C1 segment of cervical spinal cord (tissue), 14 donors: Measurements from ENCODE around the gene CSPG4.
"Not testable (repeated sequence)": the region's sequence is repeated elsewhere in the genome, so short reads cannot be mapped to it uniquely, and the experiment has no call there.

ENCODE experiments used
- DNase-seq, 14 donors: peaks; one replicate each; lab custom pipeline; 2025; lab: John Stamatoyannopoulos, UW

The CSPG4 gene

GRCh38 chr15:75650908-75651809 is 61.5 kb downstream of the CSPG4 start:
- DNase-seq: no peak

- DNase-seq: no peak
Observed at GRCh38 chr15:75649848-75650247, 62.8 kb downstream of the CSPG4 start.

- DNase-seq: no peak
Observed at GRCh38 chr15:75649045-75649761, 63.4 kb downstream of the CSPG4 start.

- DNase-seq: peak in 9 of 14 donors; percentile 51 to 70 (median 57)
Observed at GRCh38 chr15:75648156-75649000, 64.3 kb downstream of the CSPG4 start.

GRCh38 chr15:75647370-75648155 is 65.1 kb downstream of the CSPG4 start, which contains the start of gene SNX33:
Gene SNX33, plus strand, starts transcription at chr15:75647912. Its CDS starts 1,191 bp downstream, at chr15:75649103.
- DNase-seq: peak in 11 of 14 donors; percentile 30 to 82 (median 59)

GRCh38 chr15:75646944-75647364 is 65.7 kb downstream of the CSPG4 start:
- peak in 1 of 14 donors; percentile 39 for DNase-seq

GRCh38 chr15:75646112-75646943 is 66.3 kb downstream of the CSPG4 start:
- DNase-seq: no peak

GRCh38 chr15:75644376-75644775 is 68.3 kb downstream of the CSPG4 start:
- no peak for DNase-seq

- no peak for DNase-seq
Observed at GRCh38 chr15:75641603-75642002, 71.0 kb downstream of the CSPG4 start.

GRCh38 chr15:75641179-75641503 is 71.5 kb downstream of the CSPG4 start:
- no peak for DNase-seq

GRCh38 chr15:75640483-75641178 is 72.0 kb downstream of the CSPG4 start:
- DNase-seq: no peak

GRCh38 chr15:75639709-75640482 is 72.8 kb downstream of the CSPG4 start, which contains the start of gene IMP3:
Gene IMP3, minus strand, starts transcription at chr15:75640224. Its CDS starts 56 bp downstream, at chr15:75640168.
- DNase-seq: peak; percentile 62 to 98 (median 93)

- no peak for DNase-seq
Observed at GRCh38 chr15:75639191-75639708, 73.4 kb downstream of the CSPG4 start.

- no peak for DNase-seq
Observed at GRCh38 chr15:75637245-75638009, 75.2 kb downstream of the CSPG4 start.

- DNase-seq: no peak
Observed at GRCh38 chr15:75636026-75636425, 76.6 kb downstream of the CSPG4 start.

GRCh38 chr15:75633922-75634321 is 78.7 kb downstream of the CSPG4 start:
- not testable (repeated sequence) for DNase-seq

- no peak for DNase-seq
Observed at GRCh38 chr15:75631935-75632334, 80.7 kb downstream of the CSPG4 start.
